GM20000 (cell line): ENCODE measurements around the gene AHRR.

Source experiments
- DNase-seq: peaks from one replicate; pipeline ENCODE4 v3.0.0; 2012; ENCODE audit warnings: low spot score
- CTCF ChIP-seq: IDR thresholded peaks from 2 replicates; pipeline ENCODE4 v1.5.1; 2012; ENCODE audit warnings: mild to moderate bottlenecking, control low read depth; ENCODE audit errors: extremely low read depth, missing control alignments

The AHRR gene

GRCh38 chr5:375921-376798 is 54.6 kb downstream of the AHRR start:
- no peak for TF ChIP-seq CTCF
- DNase-seq, result no peak

- TF ChIP-seq CTCF, result no peak
- DNase-seq, result no peak
These were observed 55.3 kb downstream of the AHRR start for GRCh38 chr5:376799-377325.

- no peak for TF ChIP-seq CTCF
- no peak for DNase-seq
These were observed 55.9 kb downstream of the AHRR start for GRCh38 chr5:377326-377981.

- DNase-seq, result no peak
- TF ChIP-seq CTCF, result no peak
These were observed 56.9 kb downstream of the AHRR start for GRCh38 chr5:378301-378891.

- TF ChIP-seq CTCF, result no peak
- no peak for DNase-seq
These were observed 57.6 kb downstream of the AHRR start for GRCh38 chr5:378976-379742.

- DNase-seq, result no peak
- no peak for TF ChIP-seq CTCF
These were observed 59.3 kb downstream of the AHRR start for GRCh38 chr5:380701-381309.
